ENCODE data around the gene KLHL5.
"Not testable (repeated sequence)": the region's sequence is repeated elsewhere in the genome, so short reads cannot be mapped to it uniquely, and the experiment has no call there.

KLHL5 gene

GRCh38 chr4:39124885-39125599 lies 63.0 kb downstream of the KLHL5 start:
- in situ Hi-C loops (cut with HindIII; ENCODE audit: low sequenced_read_pairs): no loop called here
- no peak for DNase-seq (ENCODE audit: low read depth, low spot score)
- H3K4me3 ChIP-seq (ENCODE audit: low read depth, low read length): no peak overlapping the region
- TF ChIP-seq, protein P1, sequence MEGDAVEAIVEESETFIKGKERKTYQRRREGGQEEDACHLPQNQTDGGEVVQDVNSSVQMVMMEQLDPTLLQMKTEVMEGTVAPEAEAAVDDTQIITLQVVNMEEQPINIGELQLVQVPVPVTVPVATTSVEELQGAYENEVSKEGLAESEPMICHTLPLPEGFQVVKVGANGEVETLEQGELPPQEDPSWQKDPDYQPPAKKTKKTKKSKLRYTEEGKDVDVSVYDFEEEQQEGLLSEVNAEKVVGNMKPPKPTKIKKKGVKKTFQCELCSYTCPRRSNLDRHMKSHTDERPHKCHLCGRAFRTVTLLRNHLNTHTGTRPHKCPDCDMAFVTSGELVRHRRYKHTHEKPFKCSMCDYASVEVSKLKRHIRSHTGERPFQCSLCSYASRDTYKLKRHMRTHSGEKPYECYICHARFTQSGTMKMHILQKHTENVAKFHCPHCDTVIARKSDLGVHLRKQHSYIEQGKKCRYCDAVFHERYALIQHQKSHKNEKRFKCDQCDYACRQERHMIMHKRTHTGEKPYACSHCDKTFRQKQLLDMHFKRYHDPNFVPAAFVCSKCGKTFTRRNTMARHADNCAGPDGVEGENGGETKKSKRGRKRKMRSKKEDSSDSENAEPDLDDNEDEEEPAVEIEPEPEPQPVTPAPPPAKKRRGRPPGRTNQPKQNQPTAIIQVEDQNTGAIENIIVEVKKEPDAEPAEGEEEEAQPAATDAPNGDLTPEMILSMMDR (IDR thresholded peaks at IDR 0.05; ENCODE audit: low read depth, low read length): no peak

- no peak for DNase-seq (ENCODE audit: low read depth, low spot score)
- H3K4me3 ChIP-seq (ENCODE audit: low read depth, low read length): no peak overlapping the region
- in situ Hi-C loops (cut with HindIII; ENCODE audit: low sequenced_read_pairs): no loop called here
- TF ChIP-seq, protein P1 (IDR thresholded peaks at IDR 0.05; ENCODE audit: low read depth, low read length): no peak
These were observed 63.6 kb downstream of the KLHL5 start for GRCh38 chr4:39125600-39125985.

DNA sequence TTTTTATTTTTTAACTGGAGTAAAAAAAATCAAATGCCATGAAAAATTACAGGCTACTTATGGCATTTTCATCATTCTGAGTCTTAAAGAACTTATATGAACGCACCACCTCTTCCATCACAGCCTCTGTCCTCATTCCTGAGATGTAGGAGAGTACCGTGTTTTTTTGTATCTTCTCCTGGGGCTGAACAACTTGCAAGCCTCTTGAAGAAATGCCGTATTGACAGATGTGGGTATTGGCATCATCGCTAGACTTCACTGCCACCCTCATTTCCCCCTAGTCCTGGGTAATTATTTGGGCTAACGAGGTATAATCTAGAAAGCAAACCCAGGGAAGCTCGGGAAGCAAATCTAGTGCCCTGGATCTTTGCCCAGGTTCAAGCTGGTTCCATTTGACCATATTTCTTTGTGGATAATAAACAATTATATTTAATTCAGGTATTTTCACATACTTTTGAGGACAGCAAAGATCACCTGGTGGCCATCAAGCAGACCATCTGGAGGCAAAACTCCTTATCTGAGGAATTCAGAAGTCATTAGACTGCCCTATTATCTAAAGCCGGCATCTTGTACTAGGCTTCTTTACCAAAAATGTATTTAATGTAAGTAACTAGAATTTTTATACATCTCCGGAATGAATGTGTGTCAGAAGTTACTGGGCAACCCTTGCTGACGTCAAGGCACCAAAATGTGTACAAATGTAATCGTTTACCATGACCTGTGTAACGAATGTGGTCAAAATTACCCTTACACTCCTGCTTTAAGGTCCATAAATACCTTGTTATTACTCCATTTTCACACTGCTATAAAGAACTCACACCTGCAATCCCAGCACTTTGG lies 64.4 kb downstream of the KLHL5 start:
- no peak for DNase-seq (ENCODE audit: low read depth, low spot score)
- in situ Hi-C loops (cut with HindIII; ENCODE audit: low sequenced_read_pairs): no loop called here
- TF ChIP-seq, protein P1 (IDR thresholded peaks at IDR 0.05; ENCODE audit: low read depth, low read length): no peak
- no peak overlapping the region for H3K4me3 ChIP-seq (ENCODE audit: low read depth, low read length)

- H3K4me3 ChIP-seq (ENCODE audit: low read depth, low read length): no peak overlapping the region
- TF ChIP-seq, protein P1 (IDR thresholded peaks at IDR 0.05; ENCODE audit: low read depth, low read length): no peak
- in situ Hi-C loops (cut with HindIII; ENCODE audit: low sequenced_read_pairs): no loop called here
- no peak for DNase-seq (ENCODE audit: low read depth, low spot score)
These were observed 71.6 kb downstream of the KLHL5 start for GRCh38 chr4:39133623-39134022.

DNA sequence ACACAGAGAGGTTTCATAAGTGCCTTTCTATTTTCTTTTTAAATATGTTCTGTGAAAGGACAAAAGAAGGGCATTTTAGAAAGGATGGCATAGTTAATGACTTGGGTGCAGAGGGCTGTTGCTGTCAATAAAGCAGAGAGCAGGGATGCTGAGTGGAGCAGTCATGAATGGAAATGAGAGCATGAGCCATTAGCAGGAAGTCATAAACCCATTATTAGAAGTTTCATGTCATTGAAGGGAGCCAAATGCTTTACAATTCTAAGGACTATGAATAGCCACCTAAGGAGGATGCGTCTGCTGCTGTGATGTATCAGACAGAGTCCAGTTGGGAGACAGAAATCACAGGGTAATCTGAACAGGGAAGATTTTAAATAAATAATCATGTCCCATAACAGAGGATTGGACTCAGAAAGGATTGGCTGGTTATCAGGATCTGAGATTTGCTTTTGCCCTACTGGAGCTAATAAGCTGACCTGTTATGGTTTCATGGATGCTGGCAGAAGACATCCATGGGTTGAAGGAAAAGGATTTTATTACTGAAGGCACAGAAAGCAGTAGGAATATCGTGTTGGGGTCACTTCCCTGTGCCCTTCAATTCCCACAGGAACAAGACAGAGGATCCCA lies 72.8 kb downstream of the KLHL5 start:
- in situ Hi-C loops (cut with HindIII; ENCODE audit: low sequenced_read_pairs): no loop called here
- TF ChIP-seq, protein P1 (IDR thresholded peaks at IDR 0.05; ENCODE audit: low read depth, low read length): no peak
- H3K4me3 ChIP-seq (ENCODE audit: low read depth, low read length): no peak overlapping the region
- DNase-seq (ENCODE audit: low read depth, low spot score): no peak

- H3K4me3 ChIP-seq (ENCODE audit: low read depth, low read length); DNase-seq (ENCODE audit: low read depth, low spot score); in situ Hi-C loops (cut with HindIII; ENCODE audit: low sequenced_read_pairs): not testable (repeated sequence)
These were observed 76.2 kb downstream of the KLHL5 start for GRCh38 chr4:39138227-39138626.

GRCh38 chr4:39146211-39146610 lies 84.2 kb downstream of the KLHL5 start:
- in situ Hi-C loops (cut with HindIII; ENCODE audit: low sequenced_read_pairs): no loop called here
- no peak overlapping the region for H3K4me3 ChIP-seq (ENCODE audit: low read depth, low read length)
- no peak for DNase-seq (ENCODE audit: low read depth, low spot score)
- TF ChIP-seq, protein P1 (IDR thresholded peaks at IDR 0.05; ENCODE audit: low read depth, low read length): no peak

Data from astrocyte of the spinal cord (primary cell).